A549 (cell line): ENCODE data around the gene XRCC1.

Experiments used
- CEBPB ChIP-seq, 2 experiments: fragments of >200 bp in 1 of 2; sonication (Bioruptor Twin) in 1 of 2; formaldehyde crosslinking in 1 of 2; IDR thresholded peaks; 2 replicates each; pipeline ENCODE4 v1.6.1; 2012 to 2016
- CHD2 ChIP-seq: fragments of 150-350 bp; IDR thresholded peaks from 2 replicates; pipeline ENCODE4 v1.6.1; 2014; ENCODE audit warnings: low read length; ENCODE audit not compliant: partially characterized antibody
- CTCF ChIP-seq: fragments of >200 bp; sonication (Bioruptor Twin); formaldehyde crosslinking; IDR thresholded peaks from 3 replicates; pipeline ENCODE4 v1.5.1; 2016
- JUN ChIP-seq, 2 experiments: fragments of >200 bp; sonication (Bioruptor Twin); formaldehyde crosslinking; IDR thresholded peaks; 2 replicates in 1 of 2; 3 replicates in 1 of 2; pipeline ENCODE4 v1.6.1; 2016 to 2017
- KDM1A ChIP-seq: fragments of 200-600 bp; sonication (generic); IDR thresholded peaks from 2 replicates; pipeline ENCODE4 v1.6.1; 2016; ENCODE audit warnings: low read depth, mild to moderate bottlenecking
- POLR2A ChIP-seq: IDR thresholded peaks from 2 replicates; pipeline ENCODE4 v1.6.1; 2012; ENCODE audit warnings: mild to moderate bottlenecking, low read length
- ZSCAN20 ChIP-seq: fragments of 250-450 bp; sonication (Bioruptor Pico); IDR thresholded peaks from 2 replicates; pipeline ENCODE4 v1.8.0; 2022; ENCODE audit warnings: mild to moderate bottlenecking, moderate library complexity

GRCh38 chr19:43498233-43498842 is 77.0 kb downstream of the XRCC1 start:
- TF ChIP-seq CTCF = no peak
- TF ChIP-seq JUN (IDR thresholded peaks at IDR 0.05) = no peak
- TF ChIP-seq ZSCAN20 (CRISPR knock-in tag) = no peak
- TF ChIP-seq CHD2 = no peak
- no peak for TF ChIP-seq CEBPB (IDR thresholded peaks at IDR 0.05)
- TF ChIP-seq KDM1A = no peak
- no peak for TF ChIP-seq POLR2A
